ENCODE measurements around the gene SETD7.

- TF ChIP-seq EZH2 (IDR thresholded peaks at IDR 0.05; ENCODE audit: borderline replicate concordance, low read depth, low read length, poor library complexity, severe bottlenecking) (no peak), CTCF (conservative IDR thresholded peaks at IDR 0.05; ENCODE audit: low read depth, low read length) (no peak)
Observed at GRCh38 chr4:139489638-139490037, 66.4 kb downstream of the SETD7 start.

Data from A673 (cell line).